Pulmonary artery endothelial cell (primary cell): ENCODE results near the gene MARCHF11. TPM values are rescaled to one million over a fixed set of nuclear protein-coding genes. Genes with fewer than 3 reads are reported as not detected.

Experiments used
- DNase-seq: peaks from one replicate; pipeline ENCODE4 v3.0.0-alpha.2; 2011; ENCODE audit warnings: low read depth, low spot score
- total RNA-seq: library from RNA; depleted of rRNA; stranded (reverse); fragments of >200 nt; gene quantifications from 2 replicates; pipeline ENCODE4 v1.2.3, GENCODE V29; 2014

The MARCHF11 gene
- total RNA-seq, 1 donor from 2014 or later = not detected

GRCh38 chr5:16134204-16134603 lies 45.4 kb downstream of the MARCHF11 start:
- DNase-seq = no peak

GRCh38 chr5:16131878-16132277 lies 47.7 kb downstream of the MARCHF11 start:
- DNase-seq = no peak

GRCh38 chr5:16128944-16129343 lies 50.6 kb downstream of the MARCHF11 start:
- DNase-seq = no peak

- no peak for DNase-seq
These were observed 51.6 kb downstream of the MARCHF11 start for GRCh38 chr5:16127865-16128544.

- DNase-seq = no peak
These were observed 59.0 kb downstream of the MARCHF11 start for GRCh38 chr5:16120579-16120978.

GRCh38 chr5:16119790-16120189 lies 59.8 kb downstream of the MARCHF11 start:
- no peak for DNase-seq

- DNase-seq = no peak
These were observed 64.5 kb downstream of the MARCHF11 start for GRCh38 chr5:16115140-16115539.

GRCh38 chr5:16108418-16108817 lies 71.2 kb downstream of the MARCHF11 start:
- DNase-seq = no peak

- DNase-seq = no peak
These were observed 74.6 kb downstream of the MARCHF11 start for GRCh38 chr5:16104961-16105360.

GRCh38 chr5:16095612-16096011 lies 84.0 kb downstream of the MARCHF11 start:
- DNase-seq = no peak

GRCh38 chr5:16090270-16090669 lies 89.3 kb downstream of the MARCHF11 start:
- DNase-seq = no peak

GRCh38 chr5:16082982-16083381 lies 96.6 kb downstream of the MARCHF11 start:
- DNase-seq = no peak

- no peak for DNase-seq
These were observed 97.5 kb downstream of the MARCHF11 start for GRCh38 chr5:16082053-16082452.

- DNase-seq = no peak
These were observed 98.1 kb downstream of the MARCHF11 start for GRCh38 chr5:16081376-16081955.

- DNase-seq = no peak
These were observed 102.9 kb downstream of the MARCHF11 start for GRCh38 chr5:16076657-16077056.

- DNase-seq = no peak
These were observed 105.2 kb downstream of the MARCHF11 start for GRCh38 chr5:16074358-16074757.

- DNase-seq = no peak
These were observed 107.0 kb downstream of the MARCHF11 start for GRCh38 chr5:16072616-16073015.

- no peak for DNase-seq
These were observed 112.2 kb downstream of the MARCHF11 start for GRCh38 chr5:16067415-16067814.

GRCh38 chr5:16066810-16067209 lies 112.8 kb downstream of the MARCHF11 start:
- no peak for DNase-seq

GRCh38 chr5:16066320-16066719 lies 113.3 kb downstream of the MARCHF11 start:
- DNase-seq = no peak

- no peak for DNase-seq
These were observed 113.8 kb downstream of the MARCHF11 start for GRCh38 chr5:16065831-16066230.

GRCh38 chr5:16064135-16064893 lies 115.3 kb downstream of the MARCHF11 start:
- no peak for DNase-seq

- DNase-seq = no peak
These were observed 118.4 kb downstream of the MARCHF11 start for GRCh38 chr5:16061163-16061562.
